GM10248 (cell line): ENCODE data around the gene MR1.

Source experiments
- CTCF ChIA-PET: fragments of 300-600 bp; sonication (Branson Sonifier 250); formaldehyde crosslinking; extraction: SDS; loops from one replicate; lab custom pipeline; 2021; ENCODE audit warnings: antibody characterized with exemption; lab: Yijun Ruan, JAX
- POLR2A ChIA-PET: fragments of 350-650 bp; sonication (Branson Sonifier 250); formaldehyde crosslinking; extraction: SDS; loops from one replicate; lab custom pipeline; 2020; ENCODE audit warnings: antibody characterized with exemption; lab: Yijun Ruan, JAX
- DNase-seq: peaks from one replicate; pipeline ENCODE4 v3.0.0; 2012; ENCODE audit errors: extremely low spot score
- CTCF ChIP-seq: IDR thresholded peaks from 2 replicates; pipeline ENCODE4 v1.5.1; 2012; ENCODE audit warnings: mild to moderate bottlenecking, low read depth; ENCODE audit errors: extremely low read depth, missing control alignments, control extremely low read depth

MR1 gene

DNA sequence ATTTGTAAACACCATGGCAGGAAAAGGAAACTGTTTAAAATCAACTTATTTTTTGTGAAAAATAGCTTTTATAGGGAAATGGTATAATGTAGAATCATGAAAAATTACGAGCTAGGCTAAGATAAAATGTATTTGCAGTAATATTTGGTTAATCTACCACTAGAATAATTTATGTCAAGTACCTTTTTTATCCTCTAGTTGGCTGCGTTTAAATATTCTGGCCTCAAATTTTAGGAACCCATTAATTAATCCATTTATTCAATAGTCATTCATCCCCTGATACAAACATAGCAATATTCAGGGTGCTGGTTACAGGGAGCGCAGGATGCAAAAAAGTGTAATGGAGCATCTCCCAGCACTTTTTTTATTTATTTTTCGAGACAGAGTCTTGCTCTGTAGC lies 46.1 kb downstream of the MR1 start:
- TF ChIP-seq CTCF = no peak
- ChIA-PET POLR2A (interaction anchor here (1.0 to 1.7 kb wide), 2 partner anchors 9 to 17 kb away, joined by 3 to 12 read pairs; partner anchors contain the start of gene IER5), CTCF (interaction anchor here (0.9 to 3.1 kb wide), 13 partner anchors 10 to 418 kb away, joined by 3 to 25 read pairs (median 4); no protein-coding TSS in a partner anchor)

DNA sequence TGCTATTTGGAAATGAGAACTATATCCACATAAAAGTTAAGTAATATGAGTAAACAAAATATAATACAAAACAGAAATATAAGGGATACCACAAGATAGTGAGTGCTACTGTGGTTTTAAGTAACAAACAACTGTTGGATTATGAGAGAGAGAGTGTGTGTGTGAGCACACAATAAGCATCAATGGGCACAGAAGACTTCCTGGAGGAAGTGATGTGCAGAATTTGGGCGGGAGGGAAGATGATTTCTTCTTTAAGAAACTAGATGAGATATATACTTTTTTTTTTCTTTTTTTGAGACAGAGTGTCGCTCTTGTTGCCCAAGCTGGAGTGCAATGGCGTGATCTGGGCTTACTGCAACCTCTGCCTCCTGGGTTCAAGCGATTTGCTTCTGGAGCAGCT lies 46.8 kb downstream of the MR1 start:
- no peak for DNase-seq
- ChIA-PET CTCF (interaction anchor here (0.9 to 3.1 kb wide), 6 partner anchors 11 to 109 kb away, joined by 3 to 25 read pairs (median 4); no protein-coding TSS in a partner anchor), POLR2A (no interaction called here)
- TF ChIP-seq CTCF = no peak

More for the DNA sequence above, 46.1 kb downstream of the MR1 start:
- DNase-seq = no peak

DNA sequence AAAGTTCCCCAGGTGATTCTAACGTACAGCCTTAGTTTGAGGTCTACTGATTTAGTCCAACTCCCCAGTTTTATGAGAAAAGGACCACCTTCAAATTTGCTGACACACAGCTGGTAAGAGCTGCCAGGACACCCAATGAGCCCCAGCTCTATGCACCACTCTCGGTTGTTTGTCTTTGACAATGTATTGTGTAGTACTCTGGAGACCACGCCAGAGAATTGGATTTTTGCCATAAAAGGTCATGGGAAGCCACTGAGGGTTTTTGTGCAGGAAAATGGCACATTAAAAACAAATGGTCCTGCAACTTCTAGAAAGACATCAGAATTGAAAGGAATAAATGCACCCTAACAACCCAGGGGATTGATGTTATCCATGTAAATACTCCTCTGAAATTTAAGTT lies 47.6 kb downstream of the MR1 start:
- CTCF ChIA-PET = interaction anchor here (0.9 to 3.1 kb wide), 4 partner anchors 12 to 110 kb away, joined by 3 to 25 read pairs (median 4); no protein-coding TSS in a partner anchor
- no peak for DNase-seq
- TF ChIP-seq CTCF = no peak
- POLR2A ChIA-PET = no interaction called here

- CTCF ChIA-PET = interaction anchor here (0.6 to 6.1 kb wide), 20 partner anchors 9 to 85 kb away, joined by 3 to 74 read pairs (median 4); partner anchors contain the start of gene MR1
These were observed 50.2 kb downstream of the MR1 start for GRCh38 chr1:181083842-181084605.

GRCh38 chr1:181084606-181084969 lies 50.8 kb downstream of the MR1 start:
- ChIA-PET CTCF (interaction anchor here (0.8 to 6.1 kb wide), 13 partner anchors 9 to 85 kb away, joined by 3 to 74 read pairs (median 4); partner anchors contain the start of gene MR1), POLR2A (interaction anchor here (0.9 kb wide), 1 partner anchor 21 kb away, joined by 3 read pairs; no protein-coding TSS in a partner anchor)
- no peak for DNase-seq
- TF ChIP-seq CTCF = no peak

More at GRCh38 chr1:181083842-181084605, 50.2 kb downstream of the MR1 start:
- DNase-seq = peak; percentile 69
- peak; percentile 78 for TF ChIP-seq CTCF
- POLR2A ChIA-PET = interaction anchor here (0.9 kb wide), 1 partner anchor 21 kb away, joined by 3 read pairs; no protein-coding TSS in a partner anchor

GRCh38 chr1:181086091-181086490 lies 52.3 kb downstream of the MR1 start:
- ChIA-PET CTCF (interaction anchor here (0.7 to 6.1 kb wide), 10 partner anchors 19 to 204 kb away, joined by 3 to 74 read pairs (median 4); no protein-coding TSS in a partner anchor), POLR2A (interaction anchor here (0.8 kb wide), 1 partner anchor 90 kb away, joined by 3 read pairs; no protein-coding TSS in a partner anchor)
- no peak for DNase-seq
- no peak for TF ChIP-seq CTCF
